MCF 10A (cell line): ENCODE results near the gene EHMT1. TPM values are rescaled to one million over a fixed set of nuclear protein-coding genes. Genes with fewer than 3 reads are reported as not detected.

Source experiments
- BruUV-seq: library from RNA; stranded (reverse); fragments of 400-500 nt; replicated peaks from 2 replicates; lab custom pipeline; 2021; lab: Mats Ljungman, UMichigan
- CTCF ChIA-PET: fragments of 300-600 bp; sonication (Branson Sonifier 250); formaldehyde crosslinking; extraction: SDS; loops from one replicate; lab custom pipeline; 2021; ENCODE audit warnings: antibody characterized with exemption, inconsistent platforms; lab: Yijun Ruan, JAX
- POLR2A ChIA-PET: fragments of 300-600, 350-650 bp; sonication (Branson Sonifier 250); formaldehyde crosslinking; extraction: SDS; loops from one replicate; lab custom pipeline; 2020; ENCODE audit warnings: antibody characterized with exemption, inconsistent platforms; lab: Yijun Ruan, JAX
- DNase-seq: peaks from one replicate; pipeline ENCODE4 v3.0.0-alpha.2; 2018; ENCODE audit not compliant: unreplicated experiment
- H3K27ac Mint-ChIP-seq: one replicate; pipeline ENCODE4 v1.8.0; 2022; ENCODE audit warnings: mild to moderate bottlenecking, low read depth, mixed read lengths; ENCODE audit not compliant: unreplicated experiment
- H3K27me3 Mint-ChIP-seq: one replicate; pipeline ENCODE4 v1.8.0; 2022; ENCODE audit warnings: mixed read lengths; ENCODE audit not compliant: insufficient read depth, unreplicated experiment
- H3K36me3 Mint-ChIP-seq: one replicate; pipeline ENCODE4 v1.8.0; 2022; ENCODE audit warnings: mild to moderate bottlenecking, moderate library complexity, mixed read lengths; ENCODE audit not compliant: insufficient read depth, unreplicated experiment
- H3K4me1 Mint-ChIP-seq: one replicate; pipeline ENCODE4 v1.8.0; 2022; ENCODE audit warnings: mixed read lengths; ENCODE audit not compliant: insufficient read depth, unreplicated experiment
- H3K4me3 Mint-ChIP-seq: one replicate; pipeline ENCODE4 v1.8.0; 2022; ENCODE audit warnings: mild to moderate bottlenecking, moderate library complexity, mixed read lengths; ENCODE audit not compliant: unreplicated experiment
- H3K9me3 Mint-ChIP-seq: one replicate; pipeline ENCODE4 v1.8.0; 2022; ENCODE audit warnings: mixed read lengths; ENCODE audit not compliant: unreplicated experiment
- CTCF ChIP-seq: fragments of 200-600 bp; IDR thresholded peaks from one replicate; pipeline ENCODE4 v1.8.0; 2022; ENCODE audit warnings: antibody characterized with exemption, mild to moderate bottlenecking; ENCODE audit not compliant: unreplicated experiment
- intact Hi-C: fragments of 100-400 bp; cut with micrococcal nuclease; formaldehyde crosslinking; loops from 2 replicates; pipeline ENCODE4 v1.14.1; 2022
- total RNA-seq: library from RNA; stranded (reverse); gene quantifications from 2 replicates; pipeline ENCODE4 v1.2.3, GENCODE V29; 2022

Gene EHMT1
- total RNA-seq, 1 experiment from 2014 or later, result 79.7 TPM

- Mint-ChIP-seq H3K9me3 (no peaks in the 10 kb centered on the region), H3K27me3 (no peaks in the 10 kb centered on the region), H3K36me3 (peaks cover 79% of the 10 kb centered on the region), H3K27ac (no peak overlapping the region), H3K4me1 (no peaks in the 10 kb centered on the region), H3K4me3 (no peak overlapping the region)
- no peak for TF ChIP-seq CTCF
- intact Hi-C loops, result no loop called here
- ChIA-PET CTCF (no interaction called here), POLR2A (no interaction called here)
- BruUV-seq, result no TSS peak
- DNase-seq, result no peak
Measured at GRCh38 chr9:137764171-137764671, 145.4 kb downstream of the EHMT1 start.

DNA sequence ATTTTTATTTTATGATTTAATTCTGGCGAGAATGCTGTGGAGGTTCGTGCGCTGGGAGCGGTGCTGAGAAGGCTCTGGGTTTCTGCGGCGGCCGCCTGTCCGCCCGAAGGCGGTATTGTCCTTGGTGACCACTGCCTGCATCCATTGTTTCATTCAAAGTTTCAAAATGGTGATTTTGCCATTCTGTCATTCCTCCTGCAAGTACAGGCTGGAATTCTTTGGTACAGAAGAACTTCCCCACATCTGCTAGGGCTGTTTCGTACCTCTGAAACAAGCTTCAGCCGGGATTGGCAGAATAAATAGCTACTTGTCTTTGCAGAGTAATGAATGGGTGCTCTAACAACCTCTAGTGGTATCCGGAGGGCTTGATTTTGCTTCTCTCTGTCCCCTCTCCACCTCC, 146.2 kb downstream of the EHMT1 start:
- Mint-ChIP-seq H3K9me3 (no peaks in the 10 kb centered on the region), H3K27ac (no peak overlapping the region), H3K27me3 (no peaks in the 10 kb centered on the region), H3K4me3 (no peak overlapping the region), H3K4me1 (no peaks in the 10 kb centered on the region), H3K36me3 (peaks cover 75% of the 10 kb centered on the region)
- intact Hi-C loops, result no loop called here
- no peak for TF ChIP-seq CTCF
- DNase-seq, result no peak
- ChIA-PET POLR2A (interaction anchor here (0.9 kb wide), 1 partner anchor 239 kb away, joined by 3 read pairs; no protein-coding TSS in a partner anchor), CTCF (interaction anchor here (1.3 kb wide), 1 partner anchor 16 kb away, joined by 3 read pairs; no protein-coding TSS in a partner anchor)
- no TSS peak for BruUV-seq

DNA sequence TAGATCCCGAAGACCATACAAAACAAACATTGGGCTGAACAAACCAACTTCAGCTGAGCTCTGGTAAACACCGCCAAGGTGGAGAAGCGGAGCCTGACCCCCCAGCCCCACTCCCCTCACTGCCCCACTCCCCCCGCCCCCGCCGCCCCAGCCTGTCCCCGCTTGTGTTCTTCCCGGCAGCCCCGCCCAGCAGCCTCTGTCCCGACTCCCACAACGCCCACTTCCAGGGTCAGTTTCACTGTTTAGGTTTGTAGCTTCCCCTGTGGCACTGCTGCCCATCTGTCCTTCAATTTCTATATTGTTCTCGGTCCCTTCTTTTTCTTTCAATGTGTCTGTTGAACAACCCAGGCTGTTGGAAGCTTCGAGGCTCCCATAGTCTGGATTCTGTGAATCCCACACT, 146.7 kb downstream of the EHMT1 start:
- no TSS peak for BruUV-seq
- Mint-ChIP-seq H3K4me1 (no peaks in the 10 kb centered on the region), H3K27me3 (no peaks in the 10 kb centered on the region), H3K36me3 (peaks cover 81% of the 10 kb centered on the region), H3K27ac (peak overlapping the region; percentile 83), H3K4me3 (no peak overlapping the region), H3K9me3 (no peaks in the 10 kb centered on the region)
- TF ChIP-seq CTCF, result no peak
- intact Hi-C loops, result no loop called here
- no peak for DNase-seq
- ChIA-PET CTCF (interaction anchor here (1.3 kb wide), 1 partner anchor 16 kb away, joined by 3 read pairs; no protein-coding TSS in a partner anchor), POLR2A (interaction anchor here (0.9 kb wide), 1 partner anchor 239 kb away, joined by 3 read pairs; no protein-coding TSS in a partner anchor)

DNA sequence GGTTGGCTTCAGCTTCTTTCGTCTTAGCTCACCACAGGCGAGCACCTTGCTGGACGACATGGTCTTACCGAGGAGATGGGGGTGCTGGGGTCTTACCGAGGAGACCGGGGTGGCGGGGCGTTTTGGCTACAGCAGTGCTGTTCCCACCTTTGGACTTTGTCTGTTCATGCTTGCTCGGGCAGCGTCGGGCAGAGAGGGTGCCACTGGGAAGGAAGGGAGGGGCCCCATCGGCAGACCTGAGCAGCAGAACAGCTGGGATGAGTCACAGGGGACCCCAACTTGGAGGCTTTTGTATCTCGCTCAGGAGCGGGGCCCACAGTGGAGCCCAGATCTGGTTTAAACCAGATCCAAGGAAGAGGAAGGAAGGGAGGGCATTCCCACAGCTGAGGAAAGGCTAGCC, 152.8 kb downstream of the EHMT1 start:
- no peaks in the 10 kb centered on the region for H3K9me3 Mint-ChIP-seq
- no TSS peak for BruUV-seq
- no peaks in the 10 kb centered on the region for H3K4me1 Mint-ChIP-seq
- H3K4me3 Mint-ChIP-seq, result no peak overlapping the region
- intact Hi-C loops, result loop anchor here (5.0 kb wide), 1 partner anchor 99 kb away; no protein-coding TSS in a partner anchor
- H3K27me3 Mint-ChIP-seq, result no peaks in the 10 kb centered on the region
- H3K36me3 Mint-ChIP-seq, result peaks cover 55% of the 10 kb centered on the region
- CTCF ChIA-PET, result interaction anchor here (0.6 kb wide), 2 partner anchors 106 to 190 kb away, joined by 3 read pairs; no protein-coding TSS in a partner anchor
- POLR2A ChIA-PET, result no interaction called here
- no peak for DNase-seq
- no peak overlapping the region for H3K27ac Mint-ChIP-seq
- no peak for TF ChIP-seq CTCF
